Measurements from ENCODE around the gene MTG1.

MTG1 gene

DNA sequence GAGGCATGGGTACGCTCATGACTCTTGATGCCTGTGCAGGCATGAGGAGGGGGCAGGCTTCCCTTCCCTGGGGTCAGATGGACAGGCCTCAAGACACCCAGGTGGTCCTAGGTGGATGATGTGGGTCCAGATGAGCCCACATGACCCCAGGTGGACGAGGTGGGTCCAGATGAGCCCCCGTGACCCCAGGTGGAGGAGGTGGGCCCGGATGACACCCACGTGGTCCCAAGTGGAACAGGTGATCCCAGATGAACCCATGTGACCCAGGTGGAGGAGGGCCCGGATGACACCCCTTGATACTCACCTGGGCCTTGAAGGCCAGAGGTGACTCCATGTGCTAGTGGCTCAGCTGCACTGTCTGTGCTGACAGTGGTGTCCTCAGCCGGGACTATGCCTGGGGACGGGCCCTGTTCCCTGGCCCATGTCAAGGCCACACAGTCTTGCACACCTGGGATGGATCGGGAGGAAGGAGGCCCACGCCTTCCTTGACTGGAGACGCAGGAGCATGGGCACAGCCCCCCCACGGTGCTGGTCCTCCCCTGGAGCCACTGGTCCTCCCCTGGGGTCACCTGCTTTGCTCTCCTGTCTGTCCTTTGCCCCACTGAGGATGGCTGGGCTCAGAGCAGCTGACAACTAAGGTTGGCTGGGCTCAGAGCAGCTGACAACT, 43.5 kb upstream of the MTG1 start:
- FAIRE-seq (no peak), DNase-seq (ENCODE audit: insufficient read length, low spot score) (no peak)
- TF ChIP-seq, protein P1, sequence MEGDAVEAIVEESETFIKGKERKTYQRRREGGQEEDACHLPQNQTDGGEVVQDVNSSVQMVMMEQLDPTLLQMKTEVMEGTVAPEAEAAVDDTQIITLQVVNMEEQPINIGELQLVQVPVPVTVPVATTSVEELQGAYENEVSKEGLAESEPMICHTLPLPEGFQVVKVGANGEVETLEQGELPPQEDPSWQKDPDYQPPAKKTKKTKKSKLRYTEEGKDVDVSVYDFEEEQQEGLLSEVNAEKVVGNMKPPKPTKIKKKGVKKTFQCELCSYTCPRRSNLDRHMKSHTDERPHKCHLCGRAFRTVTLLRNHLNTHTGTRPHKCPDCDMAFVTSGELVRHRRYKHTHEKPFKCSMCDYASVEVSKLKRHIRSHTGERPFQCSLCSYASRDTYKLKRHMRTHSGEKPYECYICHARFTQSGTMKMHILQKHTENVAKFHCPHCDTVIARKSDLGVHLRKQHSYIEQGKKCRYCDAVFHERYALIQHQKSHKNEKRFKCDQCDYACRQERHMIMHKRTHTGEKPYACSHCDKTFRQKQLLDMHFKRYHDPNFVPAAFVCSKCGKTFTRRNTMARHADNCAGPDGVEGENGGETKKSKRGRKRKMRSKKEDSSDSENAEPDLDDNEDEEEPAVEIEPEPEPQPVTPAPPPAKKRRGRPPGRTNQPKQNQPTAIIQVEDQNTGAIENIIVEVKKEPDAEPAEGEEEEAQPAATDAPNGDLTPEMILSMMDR (IDR thresholded peaks at IDR 0.05; ENCODE audit: insufficient read depth, missing control alignments), result no peak

DNA sequence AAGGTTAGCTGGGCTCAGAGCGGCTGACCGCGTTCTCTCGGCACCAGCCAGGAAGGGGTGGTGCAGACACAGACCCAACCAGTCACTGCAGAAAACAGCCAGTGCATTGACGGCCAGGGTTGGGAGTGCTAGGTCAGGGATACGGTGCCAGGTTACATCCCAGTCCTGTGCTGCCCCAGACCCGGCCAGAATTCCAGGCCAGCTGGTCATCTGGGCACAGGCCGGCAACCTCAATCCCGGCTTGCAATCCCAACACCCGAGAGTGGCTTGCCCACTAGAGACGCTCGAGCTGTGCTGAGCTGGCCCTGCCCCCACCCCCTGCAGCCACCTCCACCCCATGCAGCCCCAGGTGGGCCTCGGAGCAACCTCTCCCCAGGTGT, 43.0 kb upstream of the MTG1 start:
- no peak for DNase-seq (ENCODE audit: insufficient read length, low spot score)
- no peak for FAIRE-seq

DNA sequence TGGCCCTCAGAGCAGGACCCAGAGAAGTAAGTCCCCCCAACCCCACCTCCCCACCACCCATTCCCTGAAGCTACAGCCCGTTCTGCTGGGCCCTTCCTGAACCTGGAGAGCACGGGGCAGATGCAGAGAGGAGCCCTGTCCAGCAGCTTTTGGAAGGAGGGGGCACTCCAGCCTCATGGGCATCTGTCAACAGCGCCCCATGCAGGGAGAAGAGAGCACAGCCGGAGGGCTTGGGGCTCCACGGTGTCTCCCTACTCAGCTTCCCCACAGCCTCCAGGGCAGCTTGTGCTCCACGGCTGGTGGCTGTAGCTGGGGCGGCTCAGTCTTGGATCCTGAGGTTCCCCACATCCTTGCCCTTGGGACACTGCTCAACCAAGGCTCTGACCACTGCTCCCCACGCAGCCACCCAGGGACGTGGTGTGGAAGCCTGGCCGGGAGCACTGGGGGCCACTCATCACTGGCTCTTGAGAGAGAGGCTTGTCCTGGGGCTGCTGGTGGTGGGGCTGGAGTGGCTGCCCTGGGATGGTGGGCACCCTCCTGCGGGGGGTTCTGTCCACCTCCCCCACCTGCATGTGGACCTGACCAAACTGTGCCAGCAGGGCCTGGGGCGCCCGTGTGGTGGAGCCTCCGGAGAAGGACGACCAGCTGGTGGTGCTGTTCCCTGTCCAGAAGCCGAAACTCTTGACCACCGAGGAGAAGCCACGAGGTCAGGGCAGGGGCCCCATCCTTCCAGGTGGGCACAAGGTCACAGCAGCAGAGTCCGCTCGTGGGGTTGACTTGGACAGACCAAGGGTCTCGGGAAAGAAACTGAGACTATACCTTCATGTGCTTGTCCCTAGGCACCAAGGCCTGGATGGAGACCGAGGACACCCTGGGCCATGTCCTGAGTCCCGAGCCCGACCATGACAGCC, 42.3 kb upstream of the MTG1 start:
- DNase-seq (ENCODE audit: insufficient read length, low spot score), result no peak
- FAIRE-seq, result no peak
- TF ChIP-seq, protein P1 (IDR thresholded peaks at IDR 0.05; ENCODE audit: insufficient read depth, missing control alignments), result no peak

More for the DNA sequence above, 43.0 kb upstream of the MTG1 start:
- TF ChIP-seq, protein P1 (IDR thresholded peaks at IDR 0.05; ENCODE audit: insufficient read depth, missing control alignments), result no peak

DNA sequence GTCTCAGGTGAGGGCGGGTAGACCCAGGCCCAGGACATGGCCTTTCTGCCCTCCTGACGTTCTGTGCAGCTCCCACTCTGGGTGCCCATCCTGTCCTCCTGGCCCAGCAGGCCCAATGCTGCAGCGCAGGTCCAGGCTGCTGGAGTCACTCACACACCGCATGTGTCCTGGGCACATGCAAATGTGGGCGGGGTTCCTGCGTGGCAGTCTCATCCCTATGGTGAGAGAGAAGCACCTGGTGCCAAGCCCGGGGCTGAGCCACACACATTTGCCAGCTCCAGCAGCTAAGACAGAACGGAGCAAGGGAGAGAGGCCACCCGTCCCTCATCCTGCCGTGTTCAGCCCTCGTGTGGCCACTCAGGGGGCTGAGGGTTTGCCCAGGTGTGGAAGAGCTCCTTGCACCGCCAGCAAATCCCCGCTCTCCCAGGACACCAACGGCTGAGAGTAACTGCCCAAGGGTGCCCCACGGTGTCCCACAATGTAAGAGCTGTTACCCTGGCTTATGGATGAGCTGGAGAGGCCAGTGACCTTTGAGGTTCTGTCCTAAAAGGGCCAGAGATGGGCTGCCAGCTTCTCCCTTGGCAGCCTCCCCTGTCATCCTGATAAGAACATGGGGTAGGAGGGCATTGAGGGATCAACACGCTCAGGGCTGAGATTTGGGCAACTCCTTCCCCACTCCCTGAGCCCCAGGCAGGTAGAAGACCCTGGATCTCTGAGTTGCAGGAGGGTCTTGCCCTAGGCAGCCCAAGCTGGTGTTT, 40.6 kb upstream of the MTG1 start:
- TF ChIP-seq, protein P1 (IDR thresholded peaks at IDR 0.05; ENCODE audit: insufficient read depth, missing control alignments), result no peak
- FAIRE-seq (no peak), DNase-seq (ENCODE audit: insufficient read length, low spot score) (no peak)

DNA sequence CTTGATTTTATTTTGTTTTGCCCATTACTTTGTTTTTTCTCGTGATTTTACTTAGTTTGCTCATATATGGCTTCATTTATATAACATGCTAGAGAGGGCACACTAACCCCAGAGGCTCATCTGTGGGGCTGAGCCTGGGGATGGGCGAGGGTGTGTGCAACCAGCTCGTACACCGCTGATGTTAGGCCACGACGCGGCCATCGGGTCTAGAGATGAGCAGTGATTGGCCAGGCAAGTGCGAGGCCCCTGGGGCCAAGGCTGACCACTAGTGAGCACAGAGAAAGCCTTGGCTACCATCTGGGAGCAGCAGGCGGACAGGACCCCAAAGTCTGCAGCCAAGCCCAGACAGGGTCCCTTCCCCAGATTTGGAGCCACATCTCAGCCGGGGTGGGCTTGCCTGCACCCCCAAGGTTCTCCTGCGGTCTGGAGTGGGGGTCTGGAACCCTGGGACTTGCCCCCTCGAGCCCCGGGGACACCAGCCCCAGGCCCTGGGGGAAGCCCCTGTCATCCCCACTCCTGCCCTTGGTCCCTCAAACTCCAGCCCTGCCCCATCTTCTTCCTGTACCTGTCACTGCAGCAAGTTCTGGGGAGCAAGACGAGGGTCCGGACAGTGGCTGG, 39.9 kb upstream of the MTG1 start:
- no peak for FAIRE-seq

DNA sequence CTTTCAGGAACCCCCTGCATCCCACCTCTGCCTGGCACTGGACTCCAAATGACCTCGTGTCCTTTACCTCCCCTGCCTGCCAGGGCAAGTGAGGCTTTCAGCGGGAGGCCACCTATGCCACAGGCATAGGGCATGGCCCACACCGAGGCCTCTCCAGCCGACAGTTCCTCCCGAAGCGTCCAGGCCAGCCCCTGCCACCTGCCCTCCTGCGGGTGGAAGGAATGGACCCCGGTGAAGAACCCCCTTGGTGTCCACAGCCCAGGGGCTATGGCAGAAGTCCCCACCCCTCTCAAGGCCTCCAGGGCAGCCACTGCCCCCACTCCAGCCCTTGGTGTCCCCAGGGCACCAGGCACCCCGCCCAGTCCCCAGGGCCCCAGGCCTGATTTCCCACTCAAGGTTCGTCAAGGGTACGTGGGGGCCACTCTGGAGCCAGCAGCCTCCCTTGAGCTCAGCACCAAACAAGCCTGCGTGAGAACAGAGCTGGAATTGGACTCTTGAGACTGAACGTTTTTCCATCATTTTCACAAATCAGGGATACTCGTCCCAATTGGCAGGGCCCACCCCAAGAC, 39.2 kb upstream of the MTG1 start:
- TF ChIP-seq, protein P1 (IDR thresholded peaks at IDR 0.05; ENCODE audit: insufficient read depth, missing control alignments), result no peak
- FAIRE-seq, result no peak
- DNase-seq (ENCODE audit: insufficient read length, low spot score), result no peak

More for the DNA sequence above, 39.9 kb upstream of the MTG1 start:
- DNase-seq (ENCODE audit: insufficient read length, low spot score), result no peak
- TF ChIP-seq, protein P1 (IDR thresholded peaks at IDR 0.05; ENCODE audit: insufficient read depth, missing control alignments), result no peak
